AG04449 (cell line): ENCODE measurements around the gene ZNF768.

ENCODE experiments used
- CTCF ChIA-PET: fragments of 350-600 bp; formaldehyde crosslinking; extraction: SDS; loops from one replicate; lab custom pipeline; 2021; ENCODE audit warnings: antibody characterized with exemption; lab: Yijun Ruan, JAX
- POLR2A ChIA-PET: fragments of 400-600, 350-600 bp; formaldehyde crosslinking; extraction: SDS; loops from one replicate; lab custom pipeline; 2020; ENCODE audit warnings: antibody characterized with exemption, inconsistent platforms; lab: Yijun Ruan, JAX
- DNase-seq: peaks from one replicate; pipeline ENCODE4 v3.0.0-alpha.2; 2010; ENCODE audit warnings: low read depth, low spot score
- H3K4me3 ChIP-seq: 2 replicates; pipeline ENCODE4 v1.5.1; 2011; ENCODE audit warnings: low read depth, mild to moderate bottlenecking, control low read depth, low read length
- CTCF ChIP-seq: IDR thresholded peaks from one replicate; pipeline ENCODE4 v1.5.1; 2011; ENCODE audit warnings: mild to moderate bottlenecking, moderate library complexity, low read length, control low read depth, inconsistent platforms; ENCODE audit not compliant: insufficient read depth; ENCODE audit errors: missing control alignments

The ZNF768 gene

GRCh38 chr16:30557957-30558788 is 31.8 kb upstream of the ZNF768 start, which contains the start of gene ZNF764:
Gene ZNF764, minus strand, starts transcription at chr16:30558374. Its CDS starts 192 bp downstream, at chr16:30558182.
- POLR2A ChIA-PET: interaction anchor here (0.6 to 2.4 kb wide), 7 partner anchors 13 to 370 kb away, joined by 3 to 23 read pairs (median 3); partner anchors contain the start of genes CD2BP2, DCTPP1, ZNF688 and ZNF689
- TF ChIP-seq CTCF: no peak
- H3K4me3 ChIP-seq: peak within 1 kb of the TSS; percentile 76
- CTCF ChIA-PET: interaction anchor here (0.8 to 2.6 kb wide), 9 partner anchors 9 to 128 kb away, joined by 3 to 27 read pairs (median 4); partner anchors contain the start of genes DCTPP1, ZNF688 and ZNF747
- peak; percentile 71 for DNase-seq

- TF ChIP-seq CTCF: peak; percentile 2
- no peak for DNase-seq
- CTCF ChIA-PET: interaction anchor here (1.2 to 2.6 kb wide), 5 partner anchors 13 to 108 kb away, joined by 3 to 27 read pairs (median 8); partner anchors contain the start of genes ZNF688 and ZNF747
- peak overlapping the region; percentile 76 for H3K4me3 ChIP-seq
- POLR2A ChIA-PET: interaction anchor here (0.6 to 2.4 kb wide), 3 partner anchors 14 to 128 kb away, joined by 3 to 23 read pairs (median 3); partner anchors contain the start of genes DCTPP1 and ZNF688
These were observed 31.3 kb upstream of the ZNF768 start for GRCh38 chr16:30557707-30557956.

GRCh38 chr16:30556125-30556473 is 29.7 kb upstream of the ZNF768 start:
- POLR2A ChIA-PET: no interaction called here
- no peak for DNase-seq
- CTCF ChIA-PET: interaction anchor here (0.9 to 2.6 kb wide), 3 partner anchors 14 to 21 kb away, joined by 3 to 27 read pairs (median 8); partner anchors contain the start of gene ZNF747
- no peak for TF ChIP-seq CTCF
- no peak overlapping the region for H3K4me3 ChIP-seq

- ChIA-PET POLR2A (no interaction called here), CTCF (interaction anchor here (1.3 to 1.9 kb wide), 2 partner anchors 20 to 73 kb away, joined by 4 to 8 read pairs; no protein-coding TSS in a partner anchor)
- no peak for DNase-seq
- TF ChIP-seq CTCF: no peak
- H3K4me3 ChIP-seq: no peak overlapping the region
These were observed 29.2 kb upstream of the ZNF768 start for GRCh38 chr16:30555315-30556124.

- POLR2A ChIA-PET: no interaction called here
- CTCF ChIA-PET: interaction anchor here (1.3 to 1.9 kb wide), 2 partner anchors 19 to 74 kb away, joined by 4 to 8 read pairs; no protein-coding TSS in a partner anchor
- no peak for DNase-seq
- no peak overlapping the region for H3K4me3 ChIP-seq
- no peak for TF ChIP-seq CTCF
These were observed 28.4 kb upstream of the ZNF768 start for GRCh38 chr16:30554557-30555314.
